Activated naive CD8-positive, alpha-beta T cell (primary cell): Measurements from ENCODE around the gene CACNA1B.
"Not testable (repeated sequence)": the region's sequence is repeated elsewhere in the genome, so short reads cannot be mapped to it uniquely, and the experiment has no call there.

Source experiments
- H3K27ac Mint-ChIP-seq: one replicate; pipeline ENCODE4 v1.8.0; 2021; ENCODE audit warnings: mixed read lengths
- H3K27me3 Mint-ChIP-seq: one replicate; pipeline ENCODE4 v1.8.0; 2021; ENCODE audit warnings: mixed read lengths
- H3K36me3 Mint-ChIP-seq: one replicate; pipeline ENCODE4 v1.8.0; 2021; ENCODE audit warnings: mixed read lengths
- H3K4me1 Mint-ChIP-seq: one replicate; pipeline ENCODE4 v1.8.0; 2021; ENCODE audit warnings: low read depth, mixed read lengths
- H3K4me3 Mint-ChIP-seq: one replicate; pipeline ENCODE4 v1.8.0; 2021; ENCODE audit warnings: mild to moderate bottlenecking, mixed read lengths
- H3K9me3 Mint-ChIP-seq: one replicate; pipeline ENCODE4 v1.8.0; 2021; ENCODE audit warnings: low read depth, mixed read lengths

The CACNA1B gene

GRCh38 chr9:138077898-138078540 is 200.4 kb downstream of the CACNA1B start:
- no peak overlapping the region for H3K4me3 Mint-ChIP-seq

GRCh38 chr9:138078846-138079245 is 201.3 kb downstream of the CACNA1B start:
- Mint-ChIP-seq H3K27me3 (peaks cover 26% of the 10 kb centered on the region), H3K36me3 (no peaks in the 10 kb centered on the region), H3K9me3 (no peaks in the 10 kb centered on the region), H3K4me1 (no peaks in the 10 kb centered on the region), H3K27ac (no peak overlapping the region), H3K4me3 (no peak overlapping the region)

More at GRCh38 chr9:138077898-138078540, 200.4 kb downstream of the CACNA1B start:
- H3K36me3 Mint-ChIP-seq = no peaks in the 10 kb centered on the region
- no peaks in the 10 kb centered on the region for H3K4me1 Mint-ChIP-seq
- no peak overlapping the region for H3K27ac Mint-ChIP-seq
- H3K27me3 Mint-ChIP-seq = peaks cover 26% of the 10 kb centered on the region
- H3K9me3 Mint-ChIP-seq = no peaks in the 10 kb centered on the region

- Mint-ChIP-seq H3K4me3 (no peak overlapping the region), H3K36me3 (peaks cover 10% of the 10 kb centered on the region)
These were observed 203.4 kb downstream of the CACNA1B start for GRCh38 chr9:138080979-138081378.

GRCh38 chr9:138082918-138083636 is 205.5 kb downstream of the CACNA1B start:
- H3K9me3 Mint-ChIP-seq = peaks cover 12% of the 10 kb centered on the region
- H3K27ac Mint-ChIP-seq = no peak overlapping the region
- H3K4me3 Mint-ChIP-seq = no peak overlapping the region
- H3K27me3 Mint-ChIP-seq = peaks cover 29% of the 10 kb centered on the region
- peaks cover 10% of the 10 kb centered on the region for H3K36me3 Mint-ChIP-seq
- no peaks in the 10 kb centered on the region for H3K4me1 Mint-ChIP-seq

More at GRCh38 chr9:138080979-138081378, 203.4 kb downstream of the CACNA1B start:
- Mint-ChIP-seq H3K27ac (no peak overlapping the region), H3K27me3 (peaks cover 30% of the 10 kb centered on the region), H3K4me1 (no peaks in the 10 kb centered on the region), H3K9me3 (peaks cover 12% of the 10 kb centered on the region)

- peaks cover 10% of the 10 kb centered on the region for H3K36me3 Mint-ChIP-seq
- peaks cover 24% of the 10 kb centered on the region for H3K27me3 Mint-ChIP-seq
- H3K27ac Mint-ChIP-seq = no peak overlapping the region
- no peaks in the 10 kb centered on the region for H3K4me1 Mint-ChIP-seq
- peaks cover 12% of the 10 kb centered on the region for H3K9me3 Mint-ChIP-seq
- H3K4me3 Mint-ChIP-seq = no peak overlapping the region
These were observed 206.3 kb downstream of the CACNA1B start for GRCh38 chr9:138083873-138084272.

- H3K27me3 Mint-ChIP-seq = peaks cover 14% of the 10 kb centered on the region
- no peak overlapping the region for H3K4me3 Mint-ChIP-seq
- peaks cover 10% of the 10 kb centered on the region for H3K36me3 Mint-ChIP-seq
- H3K4me1 Mint-ChIP-seq = no peaks in the 10 kb centered on the region
- H3K9me3 Mint-ChIP-seq = peaks cover 12% of the 10 kb centered on the region
- no peak overlapping the region for H3K27ac Mint-ChIP-seq
These were observed 208.0 kb downstream of the CACNA1B start for GRCh38 chr9:138085568-138085967.

GRCh38 chr9:138092057-138092456 is 214.5 kb downstream of the CACNA1B start:
- H3K27me3 Mint-ChIP-seq, H3K9me3 Mint-ChIP-seq, H3K36me3 Mint-ChIP-seq, H3K27ac Mint-ChIP-seq, H3K4me1 Mint-ChIP-seq, H3K4me3 Mint-ChIP-seq: not testable (repeated sequence)

- H3K4me3 Mint-ChIP-seq = no peak overlapping the region
- H3K27me3 Mint-ChIP-seq = no peaks in the 10 kb centered on the region
- H3K4me1 Mint-ChIP-seq = no peaks in the 10 kb centered on the region
- no peaks in the 10 kb centered on the region for H3K9me3 Mint-ChIP-seq
- H3K36me3 Mint-ChIP-seq = no peaks in the 10 kb centered on the region
- H3K27ac Mint-ChIP-seq = no peak overlapping the region
These were observed 216.4 kb downstream of the CACNA1B start for GRCh38 chr9:138094028-138094427.

- no peaks in the 10 kb centered on the region for H3K36me3 Mint-ChIP-seq
- H3K4me1 Mint-ChIP-seq = no peaks in the 10 kb centered on the region
- H3K9me3 Mint-ChIP-seq = no peaks in the 10 kb centered on the region
- no peak overlapping the region for H3K27ac Mint-ChIP-seq
- no peaks in the 10 kb centered on the region for H3K27me3 Mint-ChIP-seq
- no peak overlapping the region for H3K4me3 Mint-ChIP-seq
These were observed 218.4 kb downstream of the CACNA1B start for GRCh38 chr9:138095813-138096518.

GRCh38 chr9:138096519-138096845 is 218.9 kb downstream of the CACNA1B start:
- Mint-ChIP-seq H3K9me3 (no peaks in the 10 kb centered on the region), H3K4me3 (no peak overlapping the region), H3K27me3 (no peaks in the 10 kb centered on the region), H3K36me3 (no peaks in the 10 kb centered on the region), H3K4me1 (no peaks in the 10 kb centered on the region), H3K27ac (no peak overlapping the region)

- Mint-ChIP-seq H3K27ac (no peak overlapping the region), H3K4me1 (no peaks in the 10 kb centered on the region), H3K36me3 (no peaks in the 10 kb centered on the region), H3K9me3 (no peaks in the 10 kb centered on the region), H3K4me3 (no peak overlapping the region), H3K27me3 (no peaks in the 10 kb centered on the region)
These were observed 220.0 kb downstream of the CACNA1B start for GRCh38 chr9:138097501-138097991.

GRCh38 chr9:138098116-138098907 is 220.7 kb downstream of the CACNA1B start:
- Mint-ChIP-seq H3K4me3 (no peak overlapping the region), H3K9me3 (no peaks in the 10 kb centered on the region), H3K4me1 (no peaks in the 10 kb centered on the region), H3K36me3 (no peaks in the 10 kb centered on the region), H3K27ac (no peak overlapping the region), H3K27me3 (no peaks in the 10 kb centered on the region)

GRCh38 chr9:138098908-138099791 is 221.6 kb downstream of the CACNA1B start:
- Mint-ChIP-seq H3K9me3 (no peaks in the 10 kb centered on the region), H3K27me3 (no peaks in the 10 kb centered on the region), H3K4me1 (no peaks in the 10 kb centered on the region), H3K4me3 (no peak overlapping the region), H3K36me3 (no peaks in the 10 kb centered on the region), H3K27ac (no peak overlapping the region)
